GM12878 (cell line): Measurements from ENCODE around the gene FUT8. TPM values are rescaled to one million over a fixed set of nuclear protein-coding genes. Genes with fewer than 3 reads are reported as not detected.

Experiments
- CBX3 ChIP-seq: fragments of 200-600 bp; sonication (generic); IDR thresholded peaks from 2 replicates; pipeline ENCODE4 v1.6.1; 2016; ENCODE audit warnings: low read depth, borderline replicate concordance
- E2F4 ChIP-seq: IDR thresholded peaks from 2 replicates; pipeline ENCODE4 v1.6.1; 2012; ENCODE audit warnings: low read depth, low read length, improper control_type of control experiment
- EED ChIP-seq: sonication (generic); IDR thresholded peaks from 2 replicates; pipeline ENCODE4 v1.6.1; 2016; ENCODE audit warnings: antibody characterized with exemption, low read depth
- ESRRA ChIP-seq: IDR thresholded peaks from 2 replicates; pipeline ENCODE4 v1.6.1; 2012; ENCODE audit warnings: mild to moderate bottlenecking, low read length, improper control_type of control experiment
- FOXK2 ChIP-seq: fragments of 450-650 bp; IDR thresholded peaks from 2 replicates; pipeline ENCODE4 v1.6.1; 2017; ENCODE audit warnings: mild to moderate bottlenecking, moderate library complexity
- HDAC2 ChIP-seq: fragments of 200-600 bp; sonication (generic); IDR thresholded peaks from 2 replicates; pipeline ENCODE4 v1.6.1; 2017
- HDAC6 ChIP-seq: fragments of 200-600 bp; sonication (generic); IDR thresholded peaks from one replicate; pipeline ENCODE4 v1.8.0; 2017; ENCODE audit warnings: antibody characterized with exemption; ENCODE audit not compliant: unreplicated experiment
- IRF5 ChIP-seq: fragments of 450-650 bp; IDR thresholded peaks from 2 replicates; pipeline ENCODE4 v1.6.1; 2017; ENCODE audit warnings: borderline replicate concordance
- JUNB ChIP-seq: IDR thresholded peaks from 2 replicates; pipeline ENCODE4 v1.6.1; 2016; ENCODE audit warnings: antibody characterized with exemption, mild to moderate bottlenecking
- MEF2A ChIP-seq: IDR thresholded peaks from 2 replicates; pipeline ENCODE4 v1.6.1; 2011; ENCODE audit warnings: low read depth, mild to moderate bottlenecking, low read length, moderate library complexity; ENCODE audit not compliant: insufficient read depth
- MYB ChIP-seq: fragments of 150-350 bp; IDR thresholded peaks from 2 replicates; pipeline ENCODE4 v1.6.1; 2014; ENCODE audit warnings: mild to moderate bottlenecking, low read depth, low read length, borderline replicate concordance
- PML ChIP-seq: IDR thresholded peaks from 2 replicates; pipeline ENCODE4 v1.6.1; 2012; ENCODE audit warnings: low read length, inconsistent platforms
- RAD51 ChIP-seq: fragments of 450-650 bp; IDR thresholded peaks from 2 replicates; pipeline ENCODE4 v1.6.1; 2016; ENCODE audit warnings: moderate library complexity, mild to moderate bottlenecking, inconsistent platforms
- SIX5 ChIP-seq: IDR thresholded peaks from 2 replicates; pipeline ENCODE4 v1.6.1; 2011; ENCODE audit warnings: mild to moderate bottlenecking, low read depth, low read length, moderate library complexity; ENCODE audit not compliant: severe bottlenecking
- TCF3 ChIP-seq: IDR thresholded peaks from 2 replicates; pipeline ENCODE4 v1.6.1; 2012; ENCODE audit warnings: low read depth, mild to moderate bottlenecking, low read length, borderline replicate concordance; ENCODE audit not compliant: insufficient read depth
- WRNIP1 ChIP-seq: IDR thresholded peaks from 2 replicates; pipeline ENCODE4 v1.6.1; 2011; ENCODE audit warnings: low read depth, low read length, improper control_type of control experiment, borderline replicate concordance
- ZBTB40 ChIP-seq: fragments of 450-650 bp; IDR thresholded peaks from 2 replicates; pipeline ENCODE4 v1.6.1; 2016; ENCODE audit warnings: mild to moderate bottlenecking, moderate library complexity, borderline replicate concordance
- ZNF274 ChIP-seq: IDR thresholded peaks from one replicate; pipeline ENCODE4 v1.8.0; 2011; ENCODE audit not compliant: insufficient read length, insufficient read depth
- ZNF687 ChIP-seq: fragments of 450-650 bp; IDR thresholded peaks from 2 replicates; pipeline ENCODE4 v1.6.1; 2017; ENCODE audit warnings: mild to moderate bottlenecking, moderate library complexity
- polyA plus RNA-seq, 11 experiments: library from polyadenylated mRNA; depleted of rRNA in 4 of 11; unstranded in 6 of 11; stranded (reverse) in 5 of 11; fragments of >200 nt; fragmentation: Nextera tagmentation in 4 of 11; fragmentation: Illumina TruSeq in 1 of 11; extraction: Ambion mirVana in 4 of 11; extraction: Trizol in 1 of 11; gene quantifications; 1 replicate in 1 of 11; 2 replicates in 10 of 11; pipeline versions ENCODE4 v1.2.1 to v1.2.3, GENCODE V29; 2011 to 2016; ENCODE audit warnings: inconsistent platforms in 2 of 11, missing spikeins in 2 of 11, low read depth in 1 of 11
- total RNA-seq, 4 experiments: library from RNA; depleted of rRNA in 3 of 4; stranded (reverse); fragments of >200 nt in 3 of 4; fragmentation: Illumina TruSeq in 1 of 4; extraction: Trizol in 1 of 4; gene quantifications; 2 replicates each; pipeline versions ENCODE4 v1.2.1 to v1.2.3, GENCODE V29; 2013 to 2021

The FUT8 gene
- total and polyA plus RNA-seq, 10 of the 15 experiments (the other 5 are each of a cell fraction or from before 2014, with no cell fraction given): 21.3 to 106 (median 66.3) TPM

- TF ChIP-seq HDAC6 (no peak), PML (no peak), HDAC2 (no peak), TCF3 (no peak), IRF5 (no peak), RAD51 (no peak), E2F4 (no peak), CBX3 (no peak), ZBTB40 (no peak), EED (no peak), WRNIP1 (no peak), MEF2A (peak; percentile 86; the same call in 1 of the 2 replicates), ESRRA (no peak), MYB (no peak), FOXK2 (no peak), SIX5 (no peak), ZNF687 (no peak), JUNB (peak; percentile 89), ZNF274 (no peak)
These were observed 292.3 kb downstream of the FUT8 start (continued) for GRCh38 chr14:65704850-65705249.
